Tibial nerve (tissue), 4 donors: ENCODE results near the gene CASQ2. TPM values are rescaled to one million over a fixed set of nuclear protein-coding genes. Genes with fewer than 3 reads are reported as not detected.

ENCODE experiments used
- DNase-seq, 2 donors: peaks; one replicate each; pipeline ENCODE4 v3.0.0-alpha.2; 2019; ENCODE audit warnings: low spot score in 2 of 2
- H3K27ac ChIP-seq, 4 donors: fragments of 200-600 bp; sonication (generic) in 3 of 4; one replicate each; pipeline ENCODE4 v1.5.1; 2017 to 2019; ENCODE audit warnings: mild to moderate bottlenecking in 1 of 4
- H3K27me3 ChIP-seq, 2 donors: fragments of 200-600 bp; sonication (generic) in 1 of 2; one replicate each; pipeline versions ENCODE4 v1.5.1 to v1.6.0; 2017 to 2019
- H3K36me3 ChIP-seq, 3 donors: fragments of 200-600 bp; sonication (generic); one replicate each; pipeline ENCODE4 v1.5.1; 2018 to 2019
- H3K4me1 ChIP-seq, 4 donors: fragments of 200-600 bp; sonication (generic) in 3 of 4; one replicate each; pipeline ENCODE4 v1.5.1; 2017 to 2019
- H3K4me3 ChIP-seq, 4 donors: fragments of 200-600 bp; sonication (generic) in 3 of 4; one replicate each; pipeline ENCODE4 v1.5.1; 2017 to 2019; ENCODE audit warnings: mild to moderate bottlenecking in 1 of 4, moderate library complexity in 1 of 4
- H3K9me3 ChIP-seq, 4 donors: fragments of 200-600 bp; sonication (generic) in 3 of 4; one replicate each; pipeline ENCODE4 v1.5.1; 2017 to 2019
- EP300 ChIP-seq, 2 donors: sonication (generic); formaldehyde crosslinking; IDR thresholded peaks; one replicate each; pipeline ENCODE4 v1.6.1; 2017; ENCODE audit warnings: antibody characterized with exemption in 2 of 2, mild to moderate bottlenecking in 1 of 2
- POLR2A ChIP-seq, 2 donors: fragments of 450-650 bp; IDR thresholded peaks; one replicate each; pipeline ENCODE4 v1.6.1; 2017; ENCODE audit warnings: antibody characterized with exemption in 2 of 2, mild to moderate bottlenecking in 2 of 2, moderate library complexity in 2 of 2
- WGBS, 2 donors: methylation state at CpG; one replicate each; pipeline ENCODE4 v1.1.5; 2018; 5-methylcytosine and 5-hydroxymethylcytosine counted together
- total RNA-seq, 4 donors: library from RNA; depleted of rRNA; stranded (reverse); fragments of >200 nt; gene quantifications; one replicate each; pipeline ENCODE4 v1.1.0, GENCODE V29; 2016
- TF ChIP-seq, protein P1 (sequence below), 5 experiments: fragments of 200-600 bp in 3 of 5; fragments of 450-650 bp in 2 of 5; sonication (generic) in 3 of 5; IDR thresholded peaks; one replicate each; pipeline ENCODE4 v1.5.1; 2016 to 2019; ENCODE audit warnings: antibody characterized with exemption in 5 of 5, mild to moderate bottlenecking in 3 of 5, moderate library complexity in 2 of 5

Gene CASQ2
- total RNA-seq, 4 donors from 2014 or later, result 3.6 to 7.3 (median 5.8) TPM

DNA sequence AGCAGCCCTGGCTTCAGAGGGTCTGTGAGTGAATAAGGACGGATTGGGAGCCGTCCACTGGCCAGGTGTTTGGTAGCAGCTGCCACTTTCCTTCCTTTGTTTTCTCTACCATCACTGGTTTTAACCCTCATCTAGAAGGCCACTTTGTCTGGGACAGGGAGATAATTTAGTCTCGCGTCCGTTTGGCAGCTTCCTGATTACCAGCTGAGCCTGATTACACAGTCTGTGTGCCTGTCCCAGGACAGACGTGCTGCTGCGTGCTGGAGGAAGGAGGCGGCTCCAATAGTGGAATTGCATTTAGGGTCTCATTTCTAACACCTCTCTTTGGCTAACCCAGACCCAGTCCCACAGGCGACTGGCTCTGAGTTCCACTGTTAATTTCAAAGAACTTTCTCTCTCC lies 24.6 kb upstream of the CASQ2 start:
- TF ChIP-seq POLR2A (IDR thresholded peaks at IDR 0.05) (no peak), EP300 (IDR thresholded peaks at IDR 0.05) (no peak)
- TF ChIP-seq, protein P1, sequence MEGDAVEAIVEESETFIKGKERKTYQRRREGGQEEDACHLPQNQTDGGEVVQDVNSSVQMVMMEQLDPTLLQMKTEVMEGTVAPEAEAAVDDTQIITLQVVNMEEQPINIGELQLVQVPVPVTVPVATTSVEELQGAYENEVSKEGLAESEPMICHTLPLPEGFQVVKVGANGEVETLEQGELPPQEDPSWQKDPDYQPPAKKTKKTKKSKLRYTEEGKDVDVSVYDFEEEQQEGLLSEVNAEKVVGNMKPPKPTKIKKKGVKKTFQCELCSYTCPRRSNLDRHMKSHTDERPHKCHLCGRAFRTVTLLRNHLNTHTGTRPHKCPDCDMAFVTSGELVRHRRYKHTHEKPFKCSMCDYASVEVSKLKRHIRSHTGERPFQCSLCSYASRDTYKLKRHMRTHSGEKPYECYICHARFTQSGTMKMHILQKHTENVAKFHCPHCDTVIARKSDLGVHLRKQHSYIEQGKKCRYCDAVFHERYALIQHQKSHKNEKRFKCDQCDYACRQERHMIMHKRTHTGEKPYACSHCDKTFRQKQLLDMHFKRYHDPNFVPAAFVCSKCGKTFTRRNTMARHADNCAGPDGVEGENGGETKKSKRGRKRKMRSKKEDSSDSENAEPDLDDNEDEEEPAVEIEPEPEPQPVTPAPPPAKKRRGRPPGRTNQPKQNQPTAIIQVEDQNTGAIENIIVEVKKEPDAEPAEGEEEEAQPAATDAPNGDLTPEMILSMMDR (IDR thresholded peaks at IDR 0.05), result no peak
- Histone ChIP-seq H3K4me3 (no peak overlapping the region), H3K9me3 (no peaks in the 10 kb centered on the region), H3K27ac (no peak overlapping the region), H3K27me3 (peaks cover 0 to 6% of the 10 kb centered on the region in 2 donors), H3K4me1 (no peaks in the 10 kb centered on the region), H3K36me3 (no peaks in the 10 kb centered on the region)
- 39 to 49% methylated on average over 9 of the region's 9 CpGs for WGBS, 2 donors
- no peak for DNase-seq

DNA sequence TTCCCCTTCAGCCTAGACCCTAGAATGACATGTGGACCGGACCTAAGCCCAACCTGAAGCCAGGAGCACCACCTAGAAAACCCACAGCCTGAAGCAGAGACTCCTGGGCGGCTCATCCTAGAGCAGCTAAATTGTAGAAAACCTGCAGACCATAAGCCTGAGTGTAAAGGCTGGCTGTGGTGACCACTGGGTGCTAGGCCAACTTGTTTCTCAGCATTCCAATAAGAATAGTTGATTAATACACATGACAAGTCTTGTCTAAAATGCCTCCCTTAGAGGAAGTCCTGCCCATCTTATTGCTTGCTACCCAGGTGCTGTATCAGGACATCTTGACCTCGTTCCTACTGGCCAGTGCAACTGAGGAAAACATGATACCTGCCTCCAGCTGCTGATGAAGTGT lies 23.3 kb upstream of the CASQ2 start:
- no peaks in the 10 kb centered on the region for H3K36me3 ChIP-seq
- 85 to 96% methylated on average over 3 of the region's 3 CpGs for WGBS, 2 donors
- TF ChIP-seq POLR2A (IDR thresholded peaks at IDR 0.05) (no peak), EP300 (IDR thresholded peaks at IDR 0.05) (no peak)
- TF ChIP-seq, protein P1 (IDR thresholded peaks at IDR 0.05), result no peak
- H3K9me3 ChIP-seq, result peaks cover 0 to 6% (median 0%) of the 10 kb centered on the region in 4 donors
- DNase-seq, result no peak
- no peak overlapping the region for H3K4me3 ChIP-seq
- peaks cover 0 to 6% of the 10 kb centered on the region in 2 donors for H3K27me3 ChIP-seq
- no peaks in the 10 kb centered on the region for H3K4me1 ChIP-seq
- H3K27ac ChIP-seq, result no peak overlapping the region

DNA sequence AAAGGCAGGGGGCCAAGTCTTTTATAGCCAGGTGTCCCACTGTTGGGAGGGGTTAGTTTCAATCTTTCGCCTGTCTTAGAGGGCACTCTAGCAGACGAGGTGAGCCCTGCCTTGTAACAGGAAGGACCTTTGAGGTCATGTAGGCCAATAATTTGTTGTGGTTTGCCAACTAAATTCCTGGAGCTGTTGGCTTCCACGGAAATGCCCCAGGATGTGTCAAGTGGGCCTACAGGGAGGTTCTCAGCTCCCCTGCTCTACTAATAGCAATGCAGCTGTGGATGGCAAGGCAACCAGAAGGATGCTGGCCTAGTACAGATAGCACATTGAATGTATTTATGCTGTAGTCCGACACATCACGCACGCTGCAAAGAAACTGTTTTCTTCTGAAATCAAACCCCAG lies 22.3 kb upstream of the CASQ2 start:
- no peaks in the 10 kb centered on the region for H3K36me3 ChIP-seq
- 79 to 83% methylated on average over 6 of the region's 6 CpGs for WGBS, 2 donors
- peaks cover 0 to 6% (median 0%) of the 10 kb centered on the region in 4 donors for H3K9me3 ChIP-seq
- H3K27ac ChIP-seq, result no peak overlapping the region
- peaks cover 0 to 6% of the 10 kb centered on the region in 2 donors for H3K27me3 ChIP-seq
- no peak for TF ChIP-seq EP300 (IDR thresholded peaks at IDR 0.05)
- TF ChIP-seq, protein P1 (IDR thresholded peaks at IDR 0.05), result no peak
- TF ChIP-seq POLR2A (IDR thresholded peaks at IDR 0.05), result no peak
- no peak for DNase-seq
- no peaks in the 10 kb centered on the region for H3K4me1 ChIP-seq
- H3K4me3 ChIP-seq, result no peak overlapping the region

DNA sequence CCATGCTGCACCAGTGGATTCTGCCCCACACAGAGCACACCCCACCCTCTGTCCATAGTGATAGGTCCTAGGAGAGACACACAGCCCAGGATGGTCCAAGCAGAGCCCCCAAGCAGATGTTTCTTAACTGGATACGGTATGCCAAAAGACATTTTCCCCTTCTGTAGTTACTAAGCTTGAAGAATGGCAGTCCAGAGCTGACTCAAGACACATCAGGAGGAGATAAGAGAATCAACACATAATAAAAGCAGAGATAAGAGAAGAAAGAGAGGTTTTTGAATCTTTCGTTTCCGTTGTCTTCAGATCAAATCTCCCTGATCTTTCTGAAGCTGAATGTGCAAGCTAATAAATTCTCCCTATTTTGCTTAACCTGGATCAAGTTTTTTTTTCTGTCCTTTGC lies 21.8 kb upstream of the CASQ2 start:
- no peak for DNase-seq
- H3K9me3 ChIP-seq, result peaks cover 0 to 6% (median 0%) of the 10 kb centered on the region in 4 donors
- no peak overlapping the region for H3K27ac ChIP-seq
- H3K27me3 ChIP-seq, result peaks cover 0 to 6% of the 10 kb centered on the region in 2 donors
- H3K4me3 ChIP-seq, result no peak overlapping the region
- no peaks in the 10 kb centered on the region for H3K4me1 ChIP-seq
- H3K36me3 ChIP-seq, result no peaks in the 10 kb centered on the region
- TF ChIP-seq POLR2A (IDR thresholded peaks at IDR 0.05) (no peak), EP300 (IDR thresholded peaks at IDR 0.05) (no peak)
- TF ChIP-seq, protein P1 (IDR thresholded peaks at IDR 0.05), result no peak
- WGBS, 2 donors, result 61 to 71% methylated on average over 3 of the region's 3 CpGs

DNA sequence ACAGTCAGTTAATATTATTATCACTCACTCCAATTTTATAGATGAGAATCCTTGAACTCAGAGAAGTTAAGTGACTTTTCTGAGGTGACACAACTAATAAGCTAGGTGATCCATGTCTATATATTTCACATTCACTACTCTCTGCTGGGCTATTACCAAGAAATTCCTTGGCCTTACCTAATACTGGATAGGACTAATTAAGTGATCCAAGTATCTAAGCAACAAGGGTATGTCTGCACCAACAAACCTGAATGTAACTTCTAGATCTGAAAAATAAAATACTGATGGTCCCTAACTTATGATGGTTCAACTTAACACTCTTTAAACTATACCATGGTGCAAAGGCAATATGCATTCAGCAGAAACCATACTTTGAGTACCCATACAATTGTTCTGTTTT lies 14.8 kb upstream of the CASQ2 start:
- no peak for DNase-seq
- no peak overlapping the region for H3K27ac ChIP-seq
- H3K9me3 ChIP-seq, result peaks cover 0 to 6% (median 0%) of the 10 kb centered on the region in 4 donors
- H3K36me3 ChIP-seq, result no peaks in the 10 kb centered on the region
- no peak overlapping the region for H3K4me3 ChIP-seq
- TF ChIP-seq EP300 (IDR thresholded peaks at IDR 0.05) (no peak), POLR2A (IDR thresholded peaks at IDR 0.05) (no peak)
- TF ChIP-seq, protein P1 (IDR thresholded peaks at IDR 0.05), result no peak
- H3K4me1 ChIP-seq, result no peaks in the 10 kb centered on the region
- no peaks in the 10 kb centered on the region for H3K27me3 ChIP-seq
